Measurements from ENCODE around the gene ZNF724. TPM values are rescaled to one million over a fixed set of nuclear protein-coding genes. Genes with fewer than 3 reads are reported as not detected.
A peak's percentile ranks its signal among the peaks of the same experiment; 100 is the strongest.

The ZNF724 gene
- total and polyA plus RNA-seq, 2 of the 13 experiments (the other 11 are each of a cell fraction or from before 2014, with no cell fraction given) = 1.5 to 15.0 TPM

- TF ChIP-seq, protein P1, sequence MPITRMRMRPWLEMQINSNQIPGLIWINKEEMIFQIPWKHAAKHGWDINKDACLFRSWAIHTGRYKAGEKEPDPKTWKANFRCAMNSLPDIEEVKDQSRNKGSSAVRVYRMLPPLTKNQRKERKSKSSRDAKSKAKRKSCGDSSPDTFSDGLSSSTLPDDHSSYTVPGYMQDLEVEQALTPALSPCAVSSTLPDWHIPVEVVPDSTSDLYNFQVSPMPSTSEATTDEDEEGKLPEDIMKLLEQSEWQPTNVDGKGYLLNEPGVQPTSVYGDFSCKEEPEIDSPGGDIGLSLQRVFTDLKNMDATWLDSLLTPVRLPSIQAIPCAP (CRISPR knock-in tag; IDR thresholded peaks at IDR 0.05; ENCODE audit: low read depth) = no peak
- TF ChIP-seq CENPX (CRISPR knock-in tag; IDR thresholded peaks at IDR 0.05) (no peak), SIX1 (CRISPR knock-in tag; IDR thresholded peaks at IDR 0.05; ENCODE audit: borderline replicate concordance) (no peak), MED1 (CRISPR knock-in tag; IDR thresholded peaks at IDR 0.05) (peak; percentile 13; the same call in 1 of the 2 replicates), GRHL1 (CRISPR knock-in tag; conservative IDR thresholded peaks at IDR 0.05) (no peak), NFIC (IDR thresholded peaks at IDR 0.05; ENCODE audit: low read length) (no peak), HOXA3 (CRISPR knock-in tag; IDR thresholded peaks at IDR 0.05) (peak; percentile 78), SIN3A (IDR thresholded peaks at IDR 0.05; ENCODE audit: borderline replicate concordance, low read depth, low read length) (peak; percentile 90; the same call in 1 of the 2 replicates), MEIS2 (CRISPR knock-in tag; IDR thresholded peaks at IDR 0.05) (peak; percentile 57; the same call in 1 of the 2 replicates), POLR2AphosphoS5 (IDR thresholded peaks at IDR 0.05; ENCODE audit: low read depth, low read length) (peak; percentile 72), YEATS4 (CRISPR knock-in tag; IDR thresholded peaks at IDR 0.05; ENCODE audit: borderline replicate concordance) (peak; percentile 70), ZNF543 (CRISPR knock-in tag; IDR thresholded peaks at IDR 0.05) (no peak), ZNF333 (CRISPR knock-in tag; IDR thresholded peaks at IDR 0.05; ENCODE audit: borderline replicate concordance) (0 out of 2 replicates have a peak, but pooled peaks have one; percentile 31), SPEN (CRISPR knock-in tag; IDR thresholded peaks at IDR 0.05; ENCODE audit: low read depth) (no peak; the same call in 1 of the 2 replicates), HDAC1 (CRISPR knock-in tag; IDR thresholded peaks at IDR 0.05) (peak; percentile 83), SP140L (CRISPR knock-in tag; IDR thresholded peaks at IDR 0.05; ENCODE audit: borderline replicate concordance) (no peak), ZC3H4 (CRISPR knock-in tag; IDR thresholded peaks at IDR 0.05; ENCODE audit: borderline replicate concordance) (no peak), SAP130 (CRISPR knock-in tag; IDR thresholded peaks at IDR 0.05; ENCODE audit: low read depth) (peak; percentile 93), SP5 (CRISPR knock-in tag; IDR thresholded peaks at IDR 0.05; ENCODE audit: borderline replicate concordance, low read depth) (no peak), ZNF562 (CRISPR knock-in tag; IDR thresholded peaks at IDR 0.05; ENCODE audit: borderline replicate concordance) (no peak)
- TF ChIP-seq, protein P2, sequence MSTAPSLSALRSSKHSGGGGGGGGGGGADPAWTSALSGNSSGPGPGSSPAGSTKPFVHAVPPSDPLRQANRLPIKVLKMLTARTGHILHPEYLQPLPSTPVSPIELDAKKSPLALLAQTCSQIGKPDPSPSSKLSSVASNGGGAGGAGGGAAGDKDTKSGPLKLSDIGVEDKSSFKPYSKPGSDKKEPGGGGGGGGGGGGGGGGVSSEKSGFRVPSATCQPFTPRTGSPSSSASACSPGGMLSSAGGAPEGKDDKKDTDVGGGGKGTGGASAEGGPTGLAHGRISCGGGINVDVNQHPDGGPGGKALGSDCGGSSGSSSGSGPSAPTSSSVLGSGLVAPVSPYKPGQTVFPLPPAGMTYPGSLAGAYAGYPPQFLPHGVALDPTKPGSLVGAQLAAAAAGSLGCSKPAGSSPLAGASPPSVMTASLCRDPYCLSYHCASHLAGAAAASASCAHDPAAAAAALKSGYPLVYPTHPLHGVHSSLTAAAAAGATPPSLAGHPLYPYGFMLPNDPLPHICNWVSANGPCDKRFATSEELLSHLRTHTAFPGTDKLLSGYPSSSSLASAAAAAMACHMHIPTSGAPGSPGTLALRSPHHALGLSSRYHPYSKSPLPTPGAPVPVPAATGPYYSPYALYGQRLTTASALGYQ (CRISPR knock-in tag; IDR thresholded peaks at IDR 0.05) = no peak
- TF ChIP-seq, protein P3, sequence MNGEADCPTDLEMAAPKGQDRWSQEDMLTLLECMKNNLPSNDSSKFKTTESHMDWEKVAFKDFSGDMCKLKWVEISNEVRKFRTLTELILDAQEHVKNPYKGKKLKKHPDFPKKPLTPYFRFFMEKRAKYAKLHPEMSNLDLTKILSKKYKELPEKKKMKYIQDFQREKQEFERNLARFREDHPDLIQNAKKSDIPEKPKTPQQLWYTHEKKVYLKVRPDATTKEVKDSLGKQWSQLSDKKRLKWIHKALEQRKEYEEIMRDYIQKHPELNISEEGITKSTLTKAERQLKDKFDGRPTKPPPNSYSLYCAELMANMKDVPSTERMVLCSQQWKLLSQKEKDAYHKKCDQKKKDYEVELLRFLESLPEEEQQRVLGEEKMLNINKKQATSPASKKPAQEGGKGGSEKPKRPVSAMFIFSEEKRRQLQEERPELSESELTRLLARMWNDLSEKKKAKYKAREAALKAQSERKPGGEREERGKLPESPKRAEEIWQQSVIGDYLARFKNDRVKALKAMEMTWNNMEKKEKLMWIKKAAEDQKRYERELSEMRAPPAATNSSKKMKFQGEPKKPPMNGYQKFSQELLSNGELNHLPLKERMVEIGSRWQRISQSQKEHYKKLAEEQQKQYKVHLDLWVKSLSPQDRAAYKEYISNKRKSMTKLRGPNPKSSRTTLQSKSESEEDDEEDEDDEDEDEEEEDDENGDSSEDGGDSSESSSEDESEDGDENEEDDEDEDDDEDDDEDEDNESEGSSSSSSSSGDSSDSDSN (CRISPR knock-in tag; IDR thresholded peaks at IDR 0.05) = peak; percentile 68
- TF ChIP-seq, protein P4, sequence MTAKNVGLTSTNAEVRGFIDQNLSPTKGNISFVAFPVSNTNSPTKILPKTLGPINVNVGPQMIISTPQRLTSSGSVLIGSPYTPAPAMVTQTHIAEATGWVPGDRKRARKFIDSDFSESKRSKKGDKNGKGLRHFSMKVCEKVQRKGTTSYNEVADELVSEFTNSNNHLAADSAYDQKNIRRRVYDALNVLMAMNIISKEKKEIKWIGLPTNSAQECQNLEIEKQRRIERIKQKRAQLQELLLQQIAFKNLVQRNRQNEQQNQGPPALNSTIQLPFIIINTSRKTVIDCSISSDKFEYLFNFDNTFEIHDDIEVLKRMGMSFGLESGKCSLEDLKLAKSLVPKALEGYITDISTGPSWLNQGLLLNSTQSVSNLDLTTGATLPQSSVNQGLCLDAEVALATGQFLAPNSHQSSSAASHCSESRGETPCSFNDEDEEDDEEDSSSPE (CRISPR knock-in tag; IDR thresholded peaks at IDR 0.05) = peak; percentile 97
These were observed at the start of gene ZNF724 (continued) for GRCh38 chr19:23249911-23250649.
